ENCODE data around the gene BABAM2.
"Not testable (repeated sequence)": the region's sequence is repeated elsewhere in the genome, so short reads cannot be mapped to it uniquely, and the experiment has no call there.

Gene BABAM2

GRCh38 chr2:27863146-27863545, 27.4 kb upstream of the BABAM2 start:
- Histone ChIP-seq H3K4me3 (ENCODE audit: control insufficient read depth in 1 of 7, extremely low read depth in 1 of 7, insufficient read depth in 4 of 7, low read depth in 2 of 7, low read length in 6 of 7) (no peak overlapping the region), H3K27me3 (replicated peaks in 2 of 5; ENCODE audit: control insufficient read depth in 4 of 5, insufficient read depth in 5 of 5, low read length in 4 of 5) (no peaks in the 10 kb centered on the region), H3K27ac (ENCODE audit: insufficient read depth in 1 of 2, low read depth in 1 of 2, low read length in 2 of 2, poor library complexity in 1 of 2, severe bottlenecking in 2 of 2) (no peak overlapping the region), H3K36me3 (ENCODE audit: control insufficient read depth in 4 of 4, insufficient read depth in 4 of 4, low read length in 3 of 4) (no peaks in the 10 kb centered on the region), H3K4me1 (ENCODE audit: control extremely low read depth in 1 of 4, control insufficient read depth in 4 of 4, insufficient read depth in 4 of 4, low read length in 3 of 4) (peaks cover 0 to 25% (median 5%) of the 10 kb centered on the region in 4 experiments), H3K9me3 (ENCODE audit: control extremely low read depth in 1 of 5, control insufficient read depth in 4 of 5, insufficient read depth in 2 of 5, low read depth in 1 of 5, low read length in 4 of 5) (peaks cover 0 to 2% (median 0%) of the 10 kb centered on the region in 5 experiments)
- CTCF ChIA-PET = interaction anchor here (1.0 kb wide), 2 partner anchors 37 to 56 kb away, joined by 3 to 4 read pairs; no protein-coding TSS in a partner anchor
- DNase-seq = no peak
- WGBS (ENCODE audit: insufficient coverage) = 63% methylated on average over 1 of the region's 1 CpG
- POLR2A ChIA-PET = no interaction called here

DNA sequence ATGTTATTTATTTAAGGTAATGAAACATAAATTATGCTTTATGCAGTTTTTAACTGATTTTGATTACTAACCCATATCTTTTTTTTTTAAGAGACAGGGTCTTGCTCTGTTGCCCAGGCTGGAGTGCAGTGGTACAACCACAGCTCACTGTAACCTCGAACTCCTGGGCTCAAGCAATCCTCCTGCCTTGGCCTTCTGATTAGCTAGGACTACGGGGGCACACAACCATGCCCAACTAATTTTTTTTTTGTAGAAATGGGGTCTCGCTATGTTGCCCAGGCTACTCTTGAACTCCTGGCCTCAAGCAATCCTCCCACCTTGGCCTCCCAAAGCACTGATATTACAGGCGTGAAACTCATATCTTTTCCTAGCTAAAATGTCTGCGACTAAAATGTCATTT, 26.6 kb upstream of the BABAM2 start:
- H3K27ac ChIP-seq (ENCODE audit: insufficient read depth in 1 of 2, low read depth in 1 of 2, low read length in 2 of 2, poor library complexity in 1 of 2, severe bottlenecking in 2 of 2); H3K4me3 ChIP-seq (ENCODE audit: control insufficient read depth in 1 of 7, extremely low read depth in 1 of 7, insufficient read depth in 4 of 7, low read depth in 2 of 7, low read length in 6 of 7); H3K27me3 ChIP-seq (replicated peaks in 2 of 5; ENCODE audit: control insufficient read depth in 4 of 5, insufficient read depth in 5 of 5, low read length in 4 of 5); POLR2A ChIA-PET; H3K9me3 ChIP-seq (ENCODE audit: control extremely low read depth in 1 of 5, control insufficient read depth in 4 of 5, insufficient read depth in 2 of 5, low read depth in 1 of 5, low read length in 4 of 5); CTCF ChIA-PET; DNase-seq; H3K36me3 ChIP-seq (ENCODE audit: control insufficient read depth in 4 of 4, insufficient read depth in 4 of 4, low read length in 3 of 4): not testable (repeated sequence)
- peaks cover 0 to 19% (median 2%) of the 10 kb centered on the region in 4 experiments for H3K4me1 ChIP-seq (ENCODE audit: control extremely low read depth in 1 of 4, control insufficient read depth in 4 of 4, insufficient read depth in 4 of 4, low read length in 3 of 4)
- 87% methylated on average over 3 of the region's 5 CpGs for WGBS (ENCODE audit: insufficient coverage)

DNA sequence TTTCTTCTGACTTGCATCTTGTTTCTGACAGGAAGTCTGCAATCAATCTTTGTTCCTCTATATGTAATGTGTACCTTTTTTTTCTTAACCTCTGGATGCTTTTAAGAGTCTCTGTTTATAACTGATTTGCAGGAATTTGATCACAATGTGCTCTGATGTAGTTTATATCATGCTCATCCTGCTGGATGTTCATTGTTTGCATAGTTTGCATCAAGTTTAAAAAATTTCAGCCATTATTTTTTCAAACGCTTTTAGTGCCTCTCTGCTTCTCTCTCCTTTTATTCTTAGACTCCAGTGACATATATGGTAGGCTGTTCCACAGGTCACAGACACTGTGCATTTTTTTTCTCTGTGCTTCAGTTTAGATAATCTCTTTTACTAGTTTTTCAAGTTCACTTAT, 24.3 kb upstream of the BABAM2 start:
- peak in 2 of 3 donors; percentile 18 to 40 for DNase-seq
- ChIA-PET CTCF (no interaction called here), POLR2A (no interaction called here)
- Histone ChIP-seq H3K27me3 (replicated peaks in 2 of 5; ENCODE audit: control insufficient read depth in 4 of 5, insufficient read depth in 5 of 5, low read length in 4 of 5) (no peaks in the 10 kb centered on the region), H3K4me3 (ENCODE audit: control insufficient read depth in 1 of 7, extremely low read depth in 1 of 7, insufficient read depth in 4 of 7, low read depth in 2 of 7, low read length in 6 of 7) (no peak overlapping the region), H3K27ac (ENCODE audit: insufficient read depth in 1 of 2, low read depth in 1 of 2, low read length in 2 of 2, poor library complexity in 1 of 2, severe bottlenecking in 2 of 2) (no peak overlapping the region), H3K4me1 (ENCODE audit: control extremely low read depth in 1 of 4, control insufficient read depth in 4 of 4, insufficient read depth in 4 of 4, low read length in 3 of 4) (peaks cover 0 to 18% (median under 1%) of the 10 kb centered on the region in 4 experiments), H3K36me3 (ENCODE audit: control insufficient read depth in 4 of 4, insufficient read depth in 4 of 4, low read length in 3 of 4) (no peaks in the 10 kb centered on the region), H3K9me3 (ENCODE audit: control extremely low read depth in 1 of 5, control insufficient read depth in 4 of 5, insufficient read depth in 2 of 5, low read depth in 1 of 5, low read length in 4 of 5) (no peaks in the 10 kb centered on the region)
- WGBS (ENCODE audit: insufficient coverage) = 75% methylated on average over 1 of the region's 1 CpG

GRCh38 chr2:27869763-27870162, 20.8 kb upstream of the BABAM2 start:
- peaks cover 0 to 12% (median under 1%) of the 10 kb centered on the region in 4 experiments for H3K4me1 ChIP-seq (ENCODE audit: control extremely low read depth in 1 of 4, control insufficient read depth in 4 of 4, insufficient read depth in 4 of 4, low read length in 3 of 4)
- 86% methylated on average over 1 of the region's 6 CpGs for WGBS (ENCODE audit: insufficient coverage)
- no peaks in the 10 kb centered on the region for H3K27me3 ChIP-seq (replicated peaks in 2 of 5; ENCODE audit: control insufficient read depth in 4 of 5, insufficient read depth in 5 of 5, low read length in 4 of 5)
- DNase-seq = no peak
- ChIA-PET POLR2A (no interaction called here), CTCF (no interaction called here)
- H3K4me3 ChIP-seq (ENCODE audit: control insufficient read depth in 1 of 7, extremely low read depth in 1 of 7, insufficient read depth in 4 of 7, low read depth in 2 of 7, low read length in 6 of 7) = no peak overlapping the region
- H3K27ac ChIP-seq (ENCODE audit: insufficient read depth in 1 of 2, low read depth in 1 of 2, low read length in 2 of 2, poor library complexity in 1 of 2, severe bottlenecking in 2 of 2) = no peak overlapping the region
- peaks cover 0 to 2% (median 0%) of the 10 kb centered on the region in 5 experiments for H3K9me3 ChIP-seq (ENCODE audit: control extremely low read depth in 1 of 5, control insufficient read depth in 4 of 5, insufficient read depth in 2 of 5, low read depth in 1 of 5, low read length in 4 of 5)
- no peaks in the 10 kb centered on the region for H3K36me3 ChIP-seq (ENCODE audit: control insufficient read depth in 4 of 4, insufficient read depth in 4 of 4, low read length in 3 of 4)

- no peak for DNase-seq
Measured at GRCh38 chr2:27870724-27871123, 19.8 kb upstream of the BABAM2 start.

GRCh38 chr2:27871802-27872201, 18.7 kb upstream of the BABAM2 start:
- H3K9me3 ChIP-seq (ENCODE audit: control extremely low read depth in 1 of 5, control insufficient read depth in 4 of 5, insufficient read depth in 2 of 5, low read depth in 1 of 5, low read length in 4 of 5) = peaks cover 0 to 4% (median under 1%) of the 10 kb centered on the region in 5 experiments
- H3K4me1 ChIP-seq (ENCODE audit: control extremely low read depth in 1 of 4, control insufficient read depth in 4 of 4, insufficient read depth in 4 of 4, low read length in 3 of 4) = no peaks in the 10 kb centered on the region
- H3K27ac ChIP-seq (ENCODE audit: insufficient read depth in 1 of 2, low read depth in 1 of 2, low read length in 2 of 2, poor library complexity in 1 of 2, severe bottlenecking in 2 of 2) = no peak overlapping the region
- H3K4me3 ChIP-seq (ENCODE audit: control insufficient read depth in 1 of 7, extremely low read depth in 1 of 7, insufficient read depth in 4 of 7, low read depth in 2 of 7, low read length in 6 of 7) = no peak overlapping the region
- WGBS (ENCODE audit: insufficient coverage) = 100% methylated on average over 1 of the region's 3 CpGs
- ChIA-PET POLR2A (no interaction called here), CTCF (interaction anchor here (1.1 to 1.5 kb wide), 3 partner anchors 16 to 28 kb away, joined by 3 to 5 read pairs (median 4); partner anchors contain the start of gene RBKS)
- no peaks in the 10 kb centered on the region for H3K36me3 ChIP-seq (ENCODE audit: control insufficient read depth in 4 of 4, insufficient read depth in 4 of 4, low read length in 3 of 4)
- peak in 2 of 3 donors; percentile 30 to 61 for DNase-seq
- H3K27me3 ChIP-seq (replicated peaks in 2 of 5; ENCODE audit: control insufficient read depth in 4 of 5, insufficient read depth in 5 of 5, low read length in 4 of 5) = no peaks in the 10 kb centered on the region

More at GRCh38 chr2:27870724-27871123, 19.8 kb upstream of the BABAM2 start:
- Histone ChIP-seq H3K27me3 (replicated peaks in 2 of 5; ENCODE audit: control insufficient read depth in 4 of 5, insufficient read depth in 5 of 5, low read length in 4 of 5) (no peaks in the 10 kb centered on the region), H3K36me3 (ENCODE audit: control insufficient read depth in 4 of 4, insufficient read depth in 4 of 4, low read length in 3 of 4) (no peaks in the 10 kb centered on the region), H3K4me3 (ENCODE audit: control insufficient read depth in 1 of 7, extremely low read depth in 1 of 7, insufficient read depth in 4 of 7, low read depth in 2 of 7, low read length in 6 of 7) (no peak overlapping the region), H3K4me1 (ENCODE audit: control extremely low read depth in 1 of 4, control insufficient read depth in 4 of 4, insufficient read depth in 4 of 4, low read length in 3 of 4) (peaks cover 0 to 9% (median under 1%) of the 10 kb centered on the region in 4 experiments), H3K9me3 (ENCODE audit: control extremely low read depth in 1 of 5, control insufficient read depth in 4 of 5, insufficient read depth in 2 of 5, low read depth in 1 of 5, low read length in 4 of 5) (peaks cover 0 to 2% (median 0%) of the 10 kb centered on the region in 5 experiments), H3K27ac (ENCODE audit: insufficient read depth in 1 of 2, low read depth in 1 of 2, low read length in 2 of 2, poor library complexity in 1 of 2, severe bottlenecking in 2 of 2) (no peak overlapping the region)
- CTCF ChIA-PET = interaction anchor here (1.5 kb wide), 1 partner anchor 19 kb away, joined by 4 read pairs; the partner anchor contains the start of gene RBKS
- WGBS (ENCODE audit: insufficient coverage) = 100% methylated on average over 3 of the region's 3 CpGs
- POLR2A ChIA-PET = interaction anchor here (0.6 kb wide), 1 partner anchor 664 kb away, joined by 3 read pairs; no protein-coding TSS in a partner anchor

- CTCF ChIA-PET = no interaction called here
- no peaks in the 10 kb centered on the region for H3K4me1 ChIP-seq (ENCODE audit: control extremely low read depth in 1 of 4, control insufficient read depth in 4 of 4, insufficient read depth in 4 of 4, low read length in 3 of 4)
- DNase-seq = no peak
- H3K4me3 ChIP-seq (ENCODE audit: control insufficient read depth in 1 of 7, extremely low read depth in 1 of 7, insufficient read depth in 4 of 7, low read depth in 2 of 7, low read length in 6 of 7) = no peak overlapping the region
- POLR2A ChIA-PET = no interaction called here
- H3K27me3 ChIP-seq (replicated peaks in 2 of 5; ENCODE audit: control insufficient read depth in 4 of 5, insufficient read depth in 5 of 5, low read length in 4 of 5) = no peaks in the 10 kb centered on the region
- no CpG with 5 or more reads among the region's 1 CpG for WGBS (ENCODE audit: insufficient coverage)
- H3K36me3 ChIP-seq (ENCODE audit: control insufficient read depth in 4 of 4, insufficient read depth in 4 of 4, low read length in 3 of 4) = no peaks in the 10 kb centered on the region
- no peak overlapping the region for H3K27ac ChIP-seq (ENCODE audit: insufficient read depth in 1 of 2, low read depth in 1 of 2, low read length in 2 of 2, poor library complexity in 1 of 2, severe bottlenecking in 2 of 2)
- peaks cover 0 to 7% (median 1%) of the 10 kb centered on the region in 5 experiments for H3K9me3 ChIP-seq (ENCODE audit: control extremely low read depth in 1 of 5, control insufficient read depth in 4 of 5, insufficient read depth in 2 of 5, low read depth in 1 of 5, low read length in 4 of 5)
Measured at GRCh38 chr2:27873091-27873490, 17.4 kb upstream of the BABAM2 start.

Measured in common myeloid progenitor, CD34-positive (primary cell).